Neural cell (in vitro differentiated cells): ENCODE results near the gene PTPRD. TPM values are rescaled to one million over a fixed set of nuclear protein-coding genes. Genes with fewer than 3 reads are reported as not detected.

Experiments
- H2AFZ ChIP-seq: fragments of 200-600, 300-800 bp; sonication (generic), shearing (Covaris generic); 2 replicates; pipeline ENCODE4 v1.6.0; 2014; ENCODE audit warnings: low read depth, mild to moderate bottlenecking, antibody characterized with exemption, low read length, moderate library complexity
- H3F3A ChIP-seq: fragments of 200-600 bp; shearing (Covaris generic); 2 replicates; pipeline ENCODE4 v1.6.1; 2016; ENCODE audit warnings: mild to moderate bottlenecking, moderate library complexity, mixed read lengths, antibody characterized with exemption, low read length; ENCODE audit not compliant: insufficient read depth, poor library complexity, severe bottlenecking
- H3K27ac ChIP-seq: fragments of 200-600, 300-800 bp; sonication (generic), shearing (Covaris generic); 2 replicates; pipeline ENCODE4 v1.5.1; 2014; ENCODE audit warnings: mild to moderate bottlenecking, low read length, moderate library complexity
- H3K27me3 ChIP-seq: fragments of 300-800, 200-600 bp; sonication (generic), shearing (Covaris generic); 2 replicates; pipeline ENCODE4 v1.6.0; 2014; ENCODE audit warnings: mild to moderate bottlenecking, low read depth, low read length, moderate library complexity; ENCODE audit not compliant: insufficient read depth
- H3K36me3 ChIP-seq: fragments of 300-800, 200-600 bp; sonication (generic), shearing (Covaris generic); 2 replicates; pipeline ENCODE4 v1.5.1; 2014; ENCODE audit warnings: mild to moderate bottlenecking, antibody characterized with exemption, low read length, moderate library complexity; ENCODE audit not compliant: insufficient read depth
- H3K4me2 ChIP-seq: fragments of 300-800, 200-600 bp; sonication (generic), shearing (Covaris generic); 2 replicates; pipeline ENCODE4 v1.6.0; 2014; ENCODE audit warnings: mild to moderate bottlenecking, low read length
- H3K4me3 ChIP-seq: fragments of 300-800, 200-600 bp; sonication (generic), shearing (Covaris generic); 2 replicates; pipeline ENCODE4 v1.5.1; 2014; ENCODE audit warnings: mild to moderate bottlenecking, low read length, moderate library complexity
- H3K79me2 ChIP-seq: fragments of 200-600 bp; shearing (Covaris generic); replicated peaks from 2 replicates; pipeline ENCODE4 v1.6.0; 2014; ENCODE audit warnings: mild to moderate bottlenecking, low read length, moderate library complexity; ENCODE audit not compliant: insufficient read depth
- H3K9ac ChIP-seq: fragments of 300-800, 200-600 bp; sonication (generic), shearing (Covaris generic); 2 replicates; pipeline ENCODE4 v1.6.1; 2016; ENCODE audit warnings: mild to moderate bottlenecking, low read length, mixed read lengths
- H3K9me2 ChIP-seq: fragments of 200-600 bp; shearing (Covaris generic); 2 replicates; pipeline ENCODE4 v1.6.1; 2016; ENCODE audit warnings: mild to moderate bottlenecking, low read length, mixed read lengths; ENCODE audit not compliant: insufficient read depth
- H3K9me3 ChIP-seq: fragments of 200-600, 300-800 bp; sonication (generic), shearing (Covaris generic); 2 replicates; pipeline ENCODE4 v1.6.1; 2016; ENCODE audit warnings: mild to moderate bottlenecking, mixed run types, low read length, moderate library complexity, mixed read lengths
- H4K20me1 ChIP-seq: fragments of 200-600 bp; shearing (Covaris generic); 2 replicates; pipeline ENCODE4 v1.6.1; 2016; ENCODE audit warnings: mild to moderate bottlenecking, mixed run types; ENCODE audit not compliant: insufficient read depth
- EP300 ChIP-seq: fragments of 450-650 bp; conservative IDR thresholded peaks from 2 replicates; pipeline ENCODE4 v1.6.1; 2014; ENCODE audit warnings: antibody characterized with exemption, mild to moderate bottlenecking, moderate library complexity; ENCODE audit not compliant: poor library complexity, severe bottlenecking
- EZH2 ChIP-seq: fragments of 200-600, 300-800 bp; shearing (Covaris generic), sonication (generic); IDR thresholded peaks from 2 replicates; pipeline ENCODE4 v1.6.1; 2014; ENCODE audit warnings: antibody characterized with exemption, low read length, borderline replicate concordance, mild to moderate bottlenecking; ENCODE audit not compliant: insufficient read depth, poor library complexity, severe bottlenecking
- MXI1 ChIP-seq: fragments of 450-650 bp; conservative IDR thresholded peaks from 2 replicates; pipeline ENCODE4 v1.6.1; 2014; ENCODE audit warnings: antibody characterized with exemption, mild to moderate bottlenecking; ENCODE audit not compliant: poor library complexity, severe bottlenecking
- POLR2AphosphoS5 ChIP-seq: IDR thresholded peaks from 2 replicates; pipeline ENCODE4 v1.6.1; 2012
- RAD21 ChIP-seq: fragments of 450-650 bp; conservative IDR thresholded peaks from 2 replicates; pipeline ENCODE4 v1.6.1; 2014; ENCODE audit warnings: antibody characterized with exemption, mild to moderate bottlenecking, moderate library complexity
- SMC3 ChIP-seq: fragments of 450-650 bp; conservative IDR thresholded peaks from 2 replicates; pipeline ENCODE4 v1.6.1; 2014; ENCODE audit warnings: antibody characterized with exemption, mild to moderate bottlenecking, moderate library complexity; ENCODE audit not compliant: poor library complexity
- TAF1 ChIP-seq: IDR thresholded peaks from 2 replicates; pipeline ENCODE4 v1.6.1; 2012; ENCODE audit warnings: low read depth
- polyA plus RNA-seq: library from polyadenylated mRNA; depleted of rRNA; stranded (reverse); fragments of >200 nt; gene quantifications from 2 replicates; pipeline ENCODE4 v1.2.3, GENCODE V29; 2014
- TF ChIP-seq, protein P1 (sequence below): IDR thresholded peaks from 2 replicates; pipeline ENCODE4 v1.6.1; 2012; ENCODE audit warnings: borderline replicate concordance
- TF ChIP-seq, protein P2 (sequence below): fragments of 450-650 bp; IDR thresholded peaks from 2 replicates; pipeline ENCODE4 v1.5.1; 2014; ENCODE audit warnings: antibody characterized with exemption, mild to moderate bottlenecking, moderate library complexity; ENCODE audit not compliant: poor library complexity, severe bottlenecking

PTPRD gene
- polyA plus RNA-seq, 1 donor from 2014 or later, result 143 TPM

DNA sequence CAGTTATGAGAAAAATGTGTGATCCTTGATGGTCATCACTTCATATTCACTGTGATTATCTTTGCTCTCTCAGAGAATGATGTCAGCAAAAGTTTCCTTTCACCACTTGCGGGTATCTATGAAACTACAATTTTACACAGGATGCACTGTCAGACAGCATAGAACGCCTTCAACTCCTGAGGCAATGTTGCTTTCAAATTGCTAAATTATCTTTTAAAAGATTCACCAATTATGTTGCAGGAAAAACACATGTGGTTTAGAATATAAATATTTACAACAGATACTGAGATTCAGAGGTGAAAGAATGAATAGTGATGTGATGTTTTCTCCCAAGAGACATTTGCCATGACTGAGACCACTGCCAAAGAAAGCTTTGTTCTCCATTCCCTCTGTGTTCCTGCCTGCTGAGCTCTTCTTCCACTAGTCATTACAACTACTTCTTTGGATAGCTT is 1933.4 kb downstream of the PTPRD start:
- TF ChIP-seq TAF1, result no peak
- no peak for TF ChIP-seq SMC3
- TF ChIP-seq EZH2, result no peak
- no peak for TF ChIP-seq MXI1
- TF ChIP-seq, protein P1, sequence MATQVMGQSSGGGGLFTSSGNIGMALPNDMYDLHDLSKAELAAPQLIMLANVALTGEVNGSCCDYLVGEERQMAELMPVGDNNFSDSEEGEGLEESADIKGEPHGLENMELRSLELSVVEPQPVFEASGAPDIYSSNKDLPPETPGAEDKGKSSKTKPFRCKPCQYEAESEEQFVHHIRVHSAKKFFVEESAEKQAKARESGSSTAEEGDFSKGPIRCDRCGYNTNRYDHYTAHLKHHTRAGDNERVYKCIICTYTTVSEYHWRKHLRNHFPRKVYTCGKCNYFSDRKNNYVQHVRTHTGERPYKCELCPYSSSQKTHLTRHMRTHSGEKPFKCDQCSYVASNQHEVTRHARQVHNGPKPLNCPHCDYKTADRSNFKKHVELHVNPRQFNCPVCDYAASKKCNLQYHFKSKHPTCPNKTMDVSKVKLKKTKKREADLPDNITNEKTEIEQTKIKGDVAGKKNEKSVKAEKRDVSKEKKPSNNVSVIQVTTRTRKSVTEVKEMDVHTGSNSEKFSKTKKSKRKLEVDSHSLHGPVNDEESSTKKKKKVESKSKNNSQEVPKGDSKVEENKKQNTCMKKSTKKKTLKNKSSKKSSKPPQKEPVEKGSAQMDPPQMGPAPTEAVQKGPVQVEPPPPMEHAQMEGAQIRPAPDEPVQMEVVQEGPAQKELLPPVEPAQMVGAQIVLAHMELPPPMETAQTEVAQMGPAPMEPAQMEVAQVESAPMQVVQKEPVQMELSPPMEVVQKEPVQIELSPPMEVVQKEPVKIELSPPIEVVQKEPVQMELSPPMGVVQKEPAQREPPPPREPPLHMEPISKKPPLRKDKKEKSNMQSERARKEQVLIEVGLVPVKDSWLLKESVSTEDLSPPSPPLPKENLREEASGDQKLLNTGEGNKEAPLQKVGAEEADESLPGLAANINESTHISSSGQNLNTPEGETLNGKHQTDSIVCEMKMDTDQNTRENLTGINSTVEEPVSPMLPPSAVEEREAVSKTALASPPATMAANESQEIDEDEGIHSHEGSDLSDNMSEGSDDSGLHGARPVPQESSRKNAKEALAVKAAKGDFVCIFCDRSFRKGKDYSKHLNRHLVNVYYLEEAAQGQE, result no peak
- TF ChIP-seq EP300, result no peak
- TF ChIP-seq, protein P2, sequence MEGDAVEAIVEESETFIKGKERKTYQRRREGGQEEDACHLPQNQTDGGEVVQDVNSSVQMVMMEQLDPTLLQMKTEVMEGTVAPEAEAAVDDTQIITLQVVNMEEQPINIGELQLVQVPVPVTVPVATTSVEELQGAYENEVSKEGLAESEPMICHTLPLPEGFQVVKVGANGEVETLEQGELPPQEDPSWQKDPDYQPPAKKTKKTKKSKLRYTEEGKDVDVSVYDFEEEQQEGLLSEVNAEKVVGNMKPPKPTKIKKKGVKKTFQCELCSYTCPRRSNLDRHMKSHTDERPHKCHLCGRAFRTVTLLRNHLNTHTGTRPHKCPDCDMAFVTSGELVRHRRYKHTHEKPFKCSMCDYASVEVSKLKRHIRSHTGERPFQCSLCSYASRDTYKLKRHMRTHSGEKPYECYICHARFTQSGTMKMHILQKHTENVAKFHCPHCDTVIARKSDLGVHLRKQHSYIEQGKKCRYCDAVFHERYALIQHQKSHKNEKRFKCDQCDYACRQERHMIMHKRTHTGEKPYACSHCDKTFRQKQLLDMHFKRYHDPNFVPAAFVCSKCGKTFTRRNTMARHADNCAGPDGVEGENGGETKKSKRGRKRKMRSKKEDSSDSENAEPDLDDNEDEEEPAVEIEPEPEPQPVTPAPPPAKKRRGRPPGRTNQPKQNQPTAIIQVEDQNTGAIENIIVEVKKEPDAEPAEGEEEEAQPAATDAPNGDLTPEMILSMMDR, result no peak
- no peak for TF ChIP-seq RAD21
- no peak for TF ChIP-seq POLR2AphosphoS5
- Histone ChIP-seq H3K79me2 (peaks cover 31% of the 10 kb centered on the region), H3K4me3 (no peak overlapping the region), H3K9me2 (no peaks in the 10 kb centered on the region), H3K4me2 (no peak overlapping the region), H3K27me3 (no peaks in the 10 kb centered on the region), H3K36me3 (no peaks in the 10 kb centered on the region), H4K20me1 (no peaks in the 10 kb centered on the region), H3K9ac (no peak overlapping the region), H3K9me3 (no peaks in the 10 kb centered on the region), H3K27ac (peak overlapping the region; percentile 1), H3F3A (no peaks in the 10 kb centered on the region), H2AFZ (no peak overlapping the region)

DNA sequence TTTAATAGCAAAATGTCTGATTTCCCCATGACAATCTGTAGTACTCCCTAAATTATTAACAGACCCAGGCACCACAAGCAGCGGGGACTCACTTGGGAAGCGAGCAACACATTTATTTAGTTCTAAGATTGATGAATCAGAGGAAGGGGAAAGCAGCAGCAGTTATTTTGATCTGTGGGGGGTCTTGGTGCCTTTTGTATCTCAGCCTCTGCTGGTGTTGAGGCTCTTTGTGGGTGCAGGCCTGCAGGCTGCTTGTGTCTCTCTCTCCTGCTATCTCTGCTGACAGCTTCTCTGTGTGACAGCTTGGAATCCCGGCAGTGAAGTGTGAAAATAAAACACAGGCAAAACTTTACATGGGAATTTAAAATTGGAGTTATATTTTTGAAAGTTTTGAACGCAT is 1935.1 kb downstream of the PTPRD start:
- no peak overlapping the region for H3K9ac ChIP-seq
- H3K9me3 ChIP-seq, result no peaks in the 10 kb centered on the region
- H2AFZ ChIP-seq, result no peak overlapping the region
- no peaks in the 10 kb centered on the region for H3F3A ChIP-seq
- H3K4me2 ChIP-seq, result no peak overlapping the region
- peaks cover 32% of the 10 kb centered on the region for H3K79me2 ChIP-seq
- no peak overlapping the region for H3K27ac ChIP-seq
- H3K27me3 ChIP-seq, result no peaks in the 10 kb centered on the region
- H3K4me3 ChIP-seq, result no peak overlapping the region
- H3K9me2 ChIP-seq, result no peaks in the 10 kb centered on the region
- TF ChIP-seq SMC3 (no peak), POLR2AphosphoS5 (no peak), RAD21 (no peak), EP300 (no peak), EZH2 (no peak), TAF1 (no peak), MXI1 (no peak)
- TF ChIP-seq, protein P2, result no peak
- TF ChIP-seq, protein P1, result no peak
- no peaks in the 10 kb centered on the region for H4K20me1 ChIP-seq
- H3K36me3 ChIP-seq, result no peaks in the 10 kb centered on the region
